Sciatic nerve (tissue), 2 donors: ENCODE results near the gene CCDC85C. TPM values are rescaled to one million over a fixed set of nuclear protein-coding genes. Genes with fewer than 3 reads are reported as not detected.
A peak's percentile ranks its signal among the peaks of the same experiment; 100 is the strongest.

Experiments used
- ATAC-seq: fragments of 200-7000 bp; cut with Tn5 transposase; one replicate; pipeline ENCODE4 v1.9.1; 2020; ENCODE audit warnings: mild to moderate bottlenecking, moderate library complexity
- DNase-seq: peaks from one replicate; pipeline ENCODE4 v3.0.0-alpha.2; 2020; ENCODE audit warnings: low spot score
- intact Hi-C: fragments of 100-400 bp; cut with DNase I; formaldehyde crosslinking; loops from one replicate; pipeline ENCODE4 v1.14.2; 2022
- total RNA-seq: library from RNA; stranded (reverse); fragmentation: NEBNext Ultra II Directional; extraction: Animal tissue kit (Norgen Biotek cat#: 25700); gene quantifications from one replicate; pipeline ENCODE4 v1.2.1, GENCODE V29; 2021
- donor health status: DM: no; HTN: no; CAD: no.
- donor health status: DM: no; HTN: no; CAD: no.

CCDC85C gene
- total RNA-seq, 1 donor from 2014 or later = 9.0 TPM

- DNase-seq (no peak), ATAC-seq (no peak)
- intact Hi-C loops = no loop called here
Measured at GRCh38 chr14:99535908-99536778, 67.9 kb downstream of the CCDC85C start.

DNA sequence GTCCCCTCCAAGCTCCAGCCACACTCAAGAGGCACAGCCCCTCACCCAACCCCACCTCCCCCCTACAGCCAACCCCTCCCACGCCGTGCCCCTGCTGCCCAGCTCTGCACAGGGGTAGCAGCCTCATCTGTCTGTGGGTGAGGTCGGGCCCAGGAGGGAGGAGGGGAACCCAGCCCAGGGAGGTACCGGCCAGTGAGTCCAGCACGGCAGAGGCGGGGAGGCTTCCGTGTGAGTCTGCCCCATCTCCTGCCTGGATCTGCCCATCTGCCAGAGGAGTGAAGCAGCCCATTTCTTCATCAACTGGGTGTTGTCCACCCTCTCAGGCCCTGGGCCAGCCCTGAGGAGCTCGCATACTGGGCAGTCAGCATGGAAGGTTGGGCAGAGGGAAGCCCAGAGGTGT, 68.6 kb downstream of the CCDC85C start:
- DNase-seq (no peak), ATAC-seq (no peak)
- intact Hi-C loops = no loop called here

DNA sequence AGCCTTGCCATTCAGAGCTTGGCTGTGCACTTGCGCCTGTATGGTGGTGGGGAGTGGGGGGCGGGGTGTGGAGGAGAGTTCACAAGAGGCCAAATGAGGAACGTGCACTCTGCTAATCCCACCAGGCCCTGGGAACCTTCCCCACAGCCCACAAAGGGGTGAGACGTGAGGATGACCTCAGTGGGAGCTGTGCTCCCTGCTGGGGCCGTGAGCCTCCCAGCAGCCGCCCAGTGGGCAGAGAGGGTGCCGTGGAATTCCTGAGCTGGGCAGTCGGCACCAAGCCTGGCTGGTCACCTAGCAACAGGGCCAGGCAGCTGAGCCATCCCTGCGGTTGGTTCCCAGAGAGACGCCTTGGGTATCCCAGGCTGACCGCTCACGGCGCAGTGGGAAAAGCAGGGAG, 69.1 kb downstream of the CCDC85C start:
- no peak for DNase-seq
- intact Hi-C loops = no loop called here
- no peak for ATAC-seq

GRCh38 chr14:99534333-99534732, 69.7 kb downstream of the CCDC85C start:
- ATAC-seq (no peak), DNase-seq (no peak)
- intact Hi-C loops = no loop called here

DNA sequence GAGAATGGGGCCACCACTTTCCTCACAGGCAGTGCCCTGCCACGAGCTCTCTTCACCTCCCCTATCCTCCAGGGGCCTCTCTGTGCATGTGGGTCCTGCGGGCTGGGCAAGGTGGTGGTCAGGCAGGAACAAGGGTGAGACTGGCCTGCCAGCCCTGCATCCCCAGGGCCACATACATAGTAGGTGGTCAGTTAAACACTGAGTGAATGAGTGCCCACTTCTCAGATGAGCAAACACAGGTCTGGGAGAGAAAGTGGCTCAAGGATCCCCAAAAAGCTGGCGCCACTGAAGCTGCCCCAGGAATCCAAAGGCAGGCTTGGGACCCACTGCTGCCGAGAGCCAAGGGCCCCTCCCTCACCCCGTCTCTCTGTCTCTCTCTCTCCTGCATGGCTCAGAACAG, 71.7 kb downstream of the CCDC85C start:
- intact Hi-C loops = no loop called here

DNA sequence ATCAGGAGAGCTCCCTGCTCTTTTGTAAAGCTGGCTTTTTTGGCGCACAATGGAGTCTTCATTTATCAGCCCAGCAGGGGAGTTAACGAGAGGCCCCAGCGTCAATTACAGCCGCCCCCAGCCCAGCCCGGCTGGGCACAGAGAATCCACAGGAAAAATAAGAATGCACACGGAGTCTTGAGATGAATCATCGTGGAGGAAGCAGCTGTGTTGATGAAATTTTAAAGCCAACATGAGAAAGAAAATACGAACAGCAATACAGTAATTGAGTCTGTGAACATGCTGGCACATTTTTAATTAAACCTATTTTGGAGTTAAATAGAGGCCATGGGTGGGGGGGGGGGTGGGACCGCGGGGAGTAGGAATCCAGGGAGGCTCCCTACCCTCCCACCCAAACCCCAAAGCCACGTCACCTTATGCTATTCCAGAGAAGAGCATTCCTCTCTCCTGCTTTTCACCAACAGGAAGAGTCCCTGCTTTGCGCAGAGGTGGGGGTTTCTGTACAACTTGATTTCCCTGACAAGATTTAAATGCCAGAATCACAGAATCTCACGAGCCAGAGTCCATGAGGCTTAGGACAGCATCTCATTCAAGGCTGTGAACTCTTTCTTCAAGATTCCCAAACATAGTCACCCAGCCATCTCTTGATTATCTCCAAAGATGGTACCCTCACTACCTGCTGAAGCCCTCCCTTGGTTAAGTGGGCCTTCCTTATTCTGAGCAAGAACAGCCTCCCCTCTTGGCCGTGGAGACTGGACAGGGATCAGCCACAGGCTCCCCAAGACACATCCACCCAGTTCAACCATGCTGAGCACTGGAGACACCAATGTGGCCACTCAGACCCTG, 72.5 kb downstream of the CCDC85C start:
- intact Hi-C loops = no loop called here
- DNase-seq (no peak), ATAC-seq (no peak)

More for the DNA sequence above, 71.7 kb downstream of the CCDC85C start:
- ATAC-seq (no peak), DNase-seq (no peak)

DNA sequence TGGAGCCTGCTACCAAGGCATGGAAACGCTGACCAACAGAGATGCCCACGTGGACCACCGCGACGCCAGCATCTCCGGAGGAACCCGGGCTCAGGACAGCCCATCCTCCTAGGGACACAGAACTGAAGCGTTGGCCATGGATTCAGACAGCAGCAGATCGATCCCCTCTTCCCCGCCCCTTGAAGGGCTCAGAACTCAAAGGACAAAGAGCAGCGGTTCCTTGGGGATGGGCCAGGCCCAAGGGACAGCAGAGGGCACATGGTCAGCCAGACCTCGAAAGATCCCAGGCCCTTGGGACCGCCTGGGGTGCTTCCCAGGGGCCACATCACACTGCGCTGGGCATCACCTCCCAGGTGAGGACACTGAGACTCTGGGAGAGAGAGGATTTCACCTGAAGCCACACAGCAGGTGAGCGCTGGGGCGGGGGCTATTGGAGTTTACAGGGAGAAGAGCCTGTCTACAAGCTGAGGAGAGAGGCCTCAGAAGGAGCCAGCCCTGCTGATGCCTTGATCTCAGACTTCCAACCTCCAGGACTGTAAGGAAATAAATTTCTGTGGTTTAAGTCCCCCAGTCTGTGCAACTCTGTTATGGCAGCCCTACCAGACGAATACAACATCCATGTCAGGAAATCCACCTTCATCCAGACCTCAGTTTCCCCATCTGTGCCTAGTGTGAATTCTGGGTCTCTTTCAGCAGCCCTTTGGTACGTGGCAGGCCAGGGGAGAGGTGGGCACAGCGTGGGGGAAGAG, 73.4 kb downstream of the CCDC85C start:
- intact Hi-C loops = no loop called here
- DNase-seq (no peak), ATAC-seq (no peak)

DNA sequence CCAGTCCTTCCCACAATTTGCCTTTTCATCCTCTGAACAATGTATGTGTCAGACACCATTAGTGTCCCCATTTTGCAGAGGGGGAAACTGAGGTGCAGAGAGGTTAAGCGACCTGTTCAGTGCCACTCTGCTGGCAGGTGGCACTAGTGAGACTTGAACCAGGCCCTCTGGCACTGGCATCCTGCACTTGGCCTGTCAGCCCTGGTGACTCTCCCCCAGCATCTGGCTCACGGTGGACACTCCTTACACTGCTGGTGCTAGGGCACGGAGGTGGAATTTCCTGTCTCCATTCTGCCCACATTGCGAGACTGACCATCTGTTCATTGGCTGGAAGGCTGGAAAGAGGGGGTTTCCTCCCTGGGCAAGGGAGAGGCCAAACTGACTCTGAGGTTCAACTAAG, 74.1 kb downstream of the CCDC85C start:
- intact Hi-C loops = no loop called here
- ATAC-seq (no peak), DNase-seq (no peak)

DNA sequence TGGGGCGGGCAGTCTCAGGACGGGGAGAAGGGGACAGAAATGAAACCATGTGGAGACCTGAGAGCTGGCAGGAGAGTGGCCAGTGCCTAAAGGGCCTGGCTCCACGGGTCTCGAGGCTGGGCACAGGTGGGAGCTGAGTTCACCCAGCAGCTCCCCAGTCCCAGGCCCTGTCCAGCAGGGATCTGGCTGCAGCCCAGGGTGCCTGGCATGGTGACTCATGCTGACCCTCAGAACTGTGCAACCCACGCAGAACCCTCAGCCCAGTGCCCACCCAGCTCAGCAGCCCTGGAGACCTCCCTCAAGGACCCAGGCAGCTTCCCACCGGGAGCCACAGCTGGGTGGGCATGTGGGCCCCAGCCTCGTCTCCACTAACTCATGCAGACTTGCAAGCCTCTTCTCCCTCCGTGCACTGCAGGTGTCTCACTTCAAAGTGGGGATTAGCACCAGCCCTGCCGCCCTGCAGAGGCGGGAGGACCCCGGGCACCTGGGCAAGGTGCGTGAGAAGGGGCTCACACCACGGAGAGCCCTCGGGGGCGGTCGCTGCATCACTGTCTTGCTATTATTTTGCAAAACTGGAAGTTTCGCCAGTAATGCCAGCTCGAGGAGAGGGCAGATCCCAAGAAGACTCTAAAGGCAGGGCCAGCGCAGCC, 76.5 kb downstream of the CCDC85C start:
- ATAC-seq (no peak), DNase-seq (no peak)
- intact Hi-C loops = no loop called here

- no peak for ATAC-seq
- DNase-seq = no peak
- intact Hi-C loops = no loop called here
Measured at GRCh38 chr14:99527026-99527425, 77.0 kb downstream of the CCDC85C start.

DNA sequence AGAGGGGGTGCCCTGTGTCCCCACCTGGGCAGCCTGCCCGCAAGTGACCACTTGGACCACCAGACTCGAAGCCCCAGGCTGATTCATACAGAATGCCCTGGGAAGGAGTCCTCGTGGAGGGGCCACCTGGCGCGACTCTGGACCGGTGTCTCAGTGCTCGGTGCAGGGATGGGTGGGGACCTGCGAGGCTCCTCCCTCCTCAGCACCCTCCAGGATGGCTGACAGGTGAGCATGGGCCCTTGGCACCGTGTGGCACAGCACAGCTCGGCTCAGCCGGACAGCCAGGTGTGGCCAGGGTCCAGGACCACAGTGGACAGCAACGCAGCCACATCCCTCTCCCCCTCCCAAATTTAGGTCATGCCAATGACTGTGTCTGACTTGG, 78.3 kb downstream of the CCDC85C start:
- intact Hi-C loops = no loop called here
- ATAC-seq = no peak
- no peak for DNase-seq

DNA sequence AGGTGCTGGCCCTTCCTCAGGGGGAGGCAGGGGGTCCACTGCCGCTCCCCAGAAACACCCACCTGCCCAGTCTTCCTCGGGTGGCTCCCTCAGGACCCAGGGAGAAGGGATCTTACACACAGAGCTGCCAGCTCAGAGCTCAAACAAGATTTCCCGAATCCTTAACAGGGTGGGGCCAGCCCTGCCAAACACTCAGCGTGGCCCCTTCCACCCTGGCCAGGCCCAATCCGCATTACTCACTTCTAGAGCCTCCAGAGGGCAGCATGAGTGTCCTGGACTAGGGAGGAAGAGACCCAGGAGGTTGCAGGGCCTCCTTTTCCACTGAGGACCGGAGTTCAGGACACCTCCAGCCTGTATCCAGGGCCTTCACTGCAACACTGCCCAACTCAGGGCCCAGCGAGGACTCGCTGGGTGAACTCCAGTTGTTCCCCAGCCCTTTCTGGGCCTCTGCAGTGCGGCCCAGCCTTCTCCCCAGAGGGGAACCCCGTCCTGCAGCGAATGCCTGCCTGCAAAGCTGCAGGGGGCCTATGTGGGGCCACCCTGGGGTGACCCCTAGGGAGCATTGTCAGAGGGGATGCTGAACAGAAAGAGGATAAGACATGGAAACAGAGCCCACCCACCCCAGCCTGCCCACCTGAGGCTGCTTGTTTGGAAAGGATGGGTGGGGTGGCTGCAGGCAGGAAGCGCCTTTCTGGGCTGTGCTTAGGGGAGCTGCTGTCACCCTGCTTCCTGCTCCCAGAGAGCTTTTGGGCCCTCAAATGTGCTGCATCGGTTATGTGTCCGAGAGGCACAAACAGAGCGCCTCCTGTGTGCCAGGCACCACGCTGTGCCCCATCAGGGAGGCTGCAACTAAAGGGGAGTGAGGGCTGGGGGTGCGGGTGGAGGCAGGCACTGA, 79.0 kb downstream of the CCDC85C start:
- intact Hi-C loops = loop anchor here (5.0 kb wide), 1 partner anchor 102 kb away; no protein-coding TSS in a partner anchor
- ATAC-seq (peak; percentile 9), DNase-seq (no peak)

DNA sequence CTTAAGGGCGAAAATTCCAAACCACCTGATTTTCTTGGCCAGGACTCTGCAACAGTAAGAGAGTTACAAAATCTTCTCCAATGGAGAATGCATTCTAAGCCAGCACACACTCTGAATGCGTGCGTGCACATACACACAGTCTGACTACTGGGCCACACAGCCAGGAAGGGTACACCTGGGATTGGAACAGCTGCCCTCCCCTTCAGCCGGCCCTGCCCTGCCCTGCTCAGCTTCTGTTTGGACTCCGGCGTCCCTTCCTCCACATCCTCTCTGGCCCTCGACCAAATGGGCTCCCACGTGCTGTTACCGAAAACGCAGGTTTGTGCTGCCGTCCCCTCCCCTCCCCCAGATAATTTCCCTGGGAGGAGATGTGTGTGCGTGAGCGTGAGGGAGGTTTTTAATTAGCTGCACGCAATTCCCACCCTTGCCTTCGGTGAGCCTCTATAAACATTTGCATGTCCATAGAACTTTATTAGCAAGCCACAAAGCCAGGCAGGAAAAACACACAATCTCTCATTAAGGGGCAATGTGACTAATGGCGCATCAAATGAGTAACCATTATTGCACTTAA, 79.8 kb downstream of the CCDC85C start:
- intact Hi-C loops = loop anchor here (5.0 kb wide), 1 partner anchor 103 kb away; no protein-coding TSS in a partner anchor
- ATAC-seq = peak; percentile 54
- DNase-seq = no peak

DNA sequence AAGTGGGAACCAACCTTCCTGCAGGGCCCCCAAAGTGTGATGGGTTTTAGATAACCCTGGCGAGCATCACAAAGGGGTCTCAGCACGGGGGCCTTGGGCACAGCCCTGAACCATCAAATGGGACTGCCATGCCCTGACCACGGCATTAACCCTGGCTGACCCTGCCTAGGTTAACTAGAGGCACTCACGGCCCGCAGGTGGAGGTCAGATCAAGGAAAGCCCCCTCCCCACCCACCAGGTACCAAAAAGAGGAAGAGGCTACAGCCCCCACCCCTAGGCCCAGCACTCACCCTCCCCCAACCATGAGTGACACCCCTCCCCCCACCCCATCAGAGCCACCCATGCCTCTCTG, 80.3 kb downstream of the CCDC85C start:
- DNase-seq = no peak
- intact Hi-C loops = loop anchor here (5.0 kb wide), 1 partner anchor 104 kb away; no protein-coding TSS in a partner anchor
- no peak for ATAC-seq

DNA sequence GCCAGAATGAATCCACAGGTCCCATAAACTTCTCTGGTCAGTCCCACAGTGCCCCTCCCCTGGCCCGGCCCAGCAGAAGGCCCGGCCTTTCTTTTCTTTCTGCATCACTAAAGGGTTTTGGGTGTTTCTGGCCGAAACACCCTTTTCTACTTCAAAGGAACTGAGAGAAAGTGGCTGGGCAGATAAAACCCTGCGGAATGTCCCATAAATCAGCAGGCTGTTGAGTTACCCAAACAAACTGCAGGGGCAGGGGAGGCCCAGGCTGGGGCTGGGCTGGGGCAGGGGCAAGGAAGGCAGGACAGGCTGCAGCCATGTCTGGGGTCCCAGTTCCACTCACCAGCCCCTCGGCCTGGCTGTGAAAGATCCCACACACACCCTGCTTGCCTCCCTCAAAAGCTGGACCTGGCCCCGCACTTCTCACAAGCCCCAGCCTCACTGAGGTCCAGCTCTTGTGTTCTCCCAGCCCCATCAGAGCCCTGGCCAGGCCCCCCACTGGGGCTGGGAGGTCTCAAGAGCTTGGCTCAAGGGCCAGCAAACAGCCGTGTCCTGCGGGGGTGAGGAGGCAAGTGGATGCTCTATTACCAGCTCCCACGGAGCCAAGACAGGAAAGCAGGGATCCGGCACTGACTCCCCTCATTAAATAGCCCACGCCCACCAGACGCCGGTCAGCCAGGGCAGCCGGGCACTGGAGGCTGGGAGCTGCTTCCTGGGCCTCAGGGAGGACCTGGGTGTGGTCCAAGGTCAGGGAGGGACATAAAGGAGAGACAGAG, 80.9 kb downstream of the CCDC85C start:
- DNase-seq (no peak), ATAC-seq (peak; percentile 23)
- intact Hi-C loops = loop anchor here (5.0 kb wide), 1 partner anchor 104 kb away; no protein-coding TSS in a partner anchor

- ATAC-seq (peak; percentile 51), DNase-seq (no peak)
- intact Hi-C loops = loop anchor here (5.0 kb wide), 1 partner anchor 105 kb away; no protein-coding TSS in a partner anchor
Measured at GRCh38 chr14:99522457-99522891, 81.5 kb downstream of the CCDC85C start.

DNA sequence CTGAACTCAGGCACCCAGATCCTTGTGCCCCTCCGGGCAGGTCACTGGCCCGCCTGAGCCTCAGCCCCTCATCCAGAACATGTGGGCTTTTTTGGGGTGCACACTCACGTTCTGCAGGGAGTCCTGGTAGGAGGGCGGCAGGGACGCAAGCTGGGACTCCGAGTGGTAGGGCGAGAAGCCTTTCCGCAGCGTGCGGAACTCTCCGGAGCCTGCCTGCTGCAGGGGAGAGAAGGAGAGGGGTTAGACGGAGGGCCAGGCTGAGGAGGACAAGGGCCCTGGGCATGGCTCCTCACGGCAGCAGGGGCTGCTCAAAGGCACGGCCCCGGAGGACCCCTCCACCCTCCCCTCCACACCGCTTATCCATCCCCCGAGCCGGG, 82.0 kb downstream of the CCDC85C start:
- DNase-seq (no peak), ATAC-seq (no peak)
- intact Hi-C loops = loop anchor here (5.0 kb wide), 1 partner anchor 105 kb away; no protein-coding TSS in a partner anchor
